Right ventricle myocardium superior (tissue), 1 donor: Measurements from ENCODE around the gene F2R. TPM values are rescaled to one million over a fixed set of nuclear protein-coding genes. Genes with fewer than 3 reads are reported as not detected.
"Not testable (repeated sequence)": the region's sequence is repeated elsewhere in the genome, so short reads cannot be mapped to it uniquely, and the experiment has no call there.

ENCODE experiments used
- ATAC-seq: fragments of 200-7000 bp; cut with Tn5 transposase; one replicate; pipeline ENCODE4 v1.9.1; 2020; ENCODE audit warnings: mild to moderate bottlenecking; ENCODE audit not compliant: poor library complexity
- DNase-seq: peaks from one replicate; pipeline ENCODE4 v3.0.0-alpha.2; 2020
- intact Hi-C: fragments of 100-400 bp; cut with DNase I; formaldehyde crosslinking; loops from one replicate; pipeline ENCODE4 v1.11.2; 2022
- total RNA-seq: library from RNA; stranded (reverse); fragmentation: NEBNext Ultra II Directional; extraction: Animal tissue kit (Norgen Biotek cat#: 25700); gene quantifications from one replicate; pipeline ENCODE4 v1.2.1, GENCODE V29; 2021
- donor health status: DM: no; HTN: yes; CAD: no; lungs with severe emphysema.

Gene F2R
- total RNA-seq, 1 donor from 2014 or later = 5.3 TPM

- intact Hi-C loops = no loop called here
- no peak for ATAC-seq
- no peak for DNase-seq
Observed at GRCh38 chr5:76737846-76738245, 21.9 kb downstream of the F2R start.

- ATAC-seq, DNase-seq, intact Hi-C loops: not testable (repeated sequence)
Observed at GRCh38 chr5:76741506-76741905, 25.6 kb downstream of the F2R start.

GRCh38 chr5:76742583-76742982 is 26.7 kb downstream of the F2R start:
- intact Hi-C loops = no loop called here
- no peak for ATAC-seq
- no peak for DNase-seq

- no peak for DNase-seq
- intact Hi-C loops = no loop called here
- no peak for ATAC-seq
Observed at GRCh38 chr5:76744632-76745031, 28.7 kb downstream of the F2R start.

- DNase-seq (no peak), ATAC-seq (no peak)
- intact Hi-C loops = no loop called here
Observed at GRCh38 chr5:76745670-76746069, 29.7 kb downstream of the F2R start.

- intact Hi-C loops = no loop called here
- ATAC-seq = no peak
- no peak for DNase-seq
Observed at GRCh38 chr5:76746677-76747076, 30.8 kb downstream of the F2R start.

GRCh38 chr5:76747706-76748105 is 31.8 kb downstream of the F2R start:
- no peak for DNase-seq
- intact Hi-C loops = no loop called here
- no peak for ATAC-seq

GRCh38 chr5:76751291-76751690 is 35.4 kb downstream of the F2R start:
- intact Hi-C loops = no loop called here
- no peak for DNase-seq
- no peak for ATAC-seq

GRCh38 chr5:76754668-76755078 is 38.7 kb downstream of the F2R start:
- ATAC-seq (no peak), DNase-seq (no peak)
- intact Hi-C loops = no loop called here

- ATAC-seq (no peak), DNase-seq (no peak)
- intact Hi-C loops = no loop called here
Observed at GRCh38 chr5:76755779-76756637, 40.1 kb downstream of the F2R start.

- DNase-seq = no peak
- intact Hi-C loops = no loop called here
- ATAC-seq = no peak
Observed at GRCh38 chr5:76757049-76757448, 41.1 kb downstream of the F2R start.

- ATAC-seq, DNase-seq, intact Hi-C loops: not testable (repeated sequence)
Observed at GRCh38 chr5:76761118-76761517, 45.2 kb downstream of the F2R start.

- intact Hi-C loops = no loop called here
- DNase-seq (no peak), ATAC-seq (no peak)
Observed at GRCh38 chr5:76762484-76762883, 46.6 kb downstream of the F2R start.

GRCh38 chr5:76763136-76763535 is 47.2 kb downstream of the F2R start:
- DNase-seq = no peak
- ATAC-seq = no peak
- intact Hi-C loops = no loop called here

GRCh38 chr5:76764374-76764773 is 48.4 kb downstream of the F2R start:
- intact Hi-C loops = no loop called here
- no peak for DNase-seq
- no peak for ATAC-seq

GRCh38 chr5:76765249-76765648 is 49.3 kb downstream of the F2R start:
- ATAC-seq = no peak
- intact Hi-C loops = no loop called here
- DNase-seq = no peak

- DNase-seq (no peak), ATAC-seq (no peak)
- intact Hi-C loops = no loop called here
Observed at GRCh38 chr5:76766746-76767145, 50.8 kb downstream of the F2R start.

- ATAC-seq, intact Hi-C loops, DNase-seq: not testable (repeated sequence)
Observed at GRCh38 chr5:76771041-76771440, 55.1 kb downstream of the F2R start.

- ATAC-seq (no peak), DNase-seq (no peak)
- intact Hi-C loops = no loop called here
Observed at GRCh38 chr5:76771705-76772405, 55.9 kb downstream of the F2R start.

- ATAC-seq = no peak
- intact Hi-C loops = loop anchor here (2.0 kb wide), 1 partner anchor 175 kb away; no protein-coding TSS in a partner anchor
Observed at GRCh38 chr5:76775921-76776320, 60.0 kb downstream of the F2R start.

More at GRCh38 chr5:76775921-76776320, 60.0 kb downstream of the F2R start:
- DNase-seq = no peak
